H9 (cell line): ENCODE data around the gene ADSL. TPM values are rescaled to one million over a fixed set of nuclear protein-coding genes. Genes with fewer than 3 reads are reported as not detected.

Experiments
- DNase-seq: peaks from one replicate; pipeline ENCODE4 v3.0.0-alpha.2; 2017
- H2AFZ ChIP-seq: one replicate; pipeline ENCODE4 v1.6.1; 2013; ENCODE audit warnings: mild to moderate bottlenecking, low read length, control low read depth, moderate library complexity
- H2AK5ac ChIP-seq: 2 replicates; pipeline ENCODE4 v1.6.1; 2013; ENCODE audit warnings: low read length, control low read depth, mixed read lengths; ENCODE audit not compliant: insufficient read length
- H2BK120ac ChIP-seq: one replicate; pipeline ENCODE4 v1.6.1; 2013; ENCODE audit warnings: low read depth, mild to moderate bottlenecking, low read length, control low read depth, inconsistent platforms; ENCODE audit not compliant: poor library complexity, severe bottlenecking
- H2BK12ac ChIP-seq: 2 replicates; pipeline ENCODE4 v1.6.1; 2013; ENCODE audit warnings: low read length, control low read depth, mixed read lengths, low read depth; ENCODE audit not compliant: insufficient read length
- H2BK15ac ChIP-seq: 2 replicates; pipeline ENCODE4 v1.6.1; 2013; ENCODE audit warnings: low read depth, low read length, control low read depth
- H2BK20ac ChIP-seq: one replicate; pipeline ENCODE4 v1.6.1; 2013; ENCODE audit warnings: low read depth, mild to moderate bottlenecking, low read length, control low read depth, inconsistent platforms; ENCODE audit not compliant: poor library complexity, severe bottlenecking
- H2BK5ac ChIP-seq: 2 replicates; pipeline ENCODE4 v1.6.1; 2013; ENCODE audit warnings: low read length, control low read depth, mixed read lengths; ENCODE audit not compliant: insufficient read length
- H3K14ac ChIP-seq: 2 replicates; pipeline ENCODE4 v1.6.1; 2013; ENCODE audit warnings: low read length, control low read depth; ENCODE audit not compliant: insufficient read depth
- H3K18ac ChIP-seq: 2 replicates; pipeline ENCODE4 v1.6.1; 2013; ENCODE audit warnings: low read depth, mild to moderate bottlenecking, mixed read lengths, low read length, control low read depth; ENCODE audit not compliant: insufficient read length
- H3K23ac ChIP-seq: 2 replicates; pipeline ENCODE4 v1.6.1; 2013; ENCODE audit warnings: low read length, control low read depth, mixed read lengths, low read depth; ENCODE audit not compliant: insufficient read length
- H3K23me2 ChIP-seq: 2 replicates; pipeline ENCODE4 v1.6.1; 2013; ENCODE audit warnings: low read depth, mild to moderate bottlenecking, mixed read lengths, low read length, control low read depth; ENCODE audit not compliant: insufficient read length, poor library complexity, severe bottlenecking
- H3K27ac ChIP-seq: 2 replicates; pipeline ENCODE4 v1.5.1; 2013; ENCODE audit warnings: low read length, control low read depth, mixed read lengths, low read depth; ENCODE audit not compliant: insufficient read length
- H3K27me3 ChIP-seq: 2 replicates; pipeline ENCODE4 v1.6.1; 2013; ENCODE audit warnings: low read length, control low read depth, inconsistent platforms; ENCODE audit not compliant: insufficient read depth
- H3K4ac ChIP-seq: 2 replicates; pipeline ENCODE4 v1.6.1; 2013; ENCODE audit warnings: low read depth, mild to moderate bottlenecking, control low read depth, inconsistent platforms, low read length, moderate library complexity
- H3K4me1 ChIP-seq: 2 replicates; pipeline ENCODE4 v1.6.1; 2013; ENCODE audit warnings: low read length, control low read depth, inconsistent platforms; ENCODE audit not compliant: insufficient read depth
- H3K4me2 ChIP-seq: 2 replicates; pipeline ENCODE4 v1.6.1; 2013; ENCODE audit warnings: low read length, control low read depth, mixed read lengths; ENCODE audit not compliant: insufficient read length, insufficient read depth
- H3K56ac ChIP-seq: 2 replicates; pipeline ENCODE4 v1.6.1; 2013; ENCODE audit warnings: low read depth, mild to moderate bottlenecking, mixed read lengths, low read length, control low read depth; ENCODE audit not compliant: insufficient read length
- H3K79me1 ChIP-seq: 2 replicates; pipeline ENCODE4 v1.6.1; 2013; ENCODE audit warnings: low read depth, mild to moderate bottlenecking, moderate library complexity, low read length, control low read depth, inconsistent platforms; ENCODE audit not compliant: insufficient read depth, poor library complexity, severe bottlenecking
- H3K79me2 ChIP-seq: 2 replicates; pipeline ENCODE4 v1.6.1; 2013; ENCODE audit warnings: low read length, control low read depth, inconsistent platforms; ENCODE audit not compliant: insufficient read depth
- H3K9ac ChIP-seq: 2 replicates; pipeline ENCODE4 v1.6.1; 2013; ENCODE audit warnings: low read length, control low read depth, mixed read lengths; ENCODE audit not compliant: insufficient read length; ENCODE audit errors: extremely low read depth
- H3K9me3 ChIP-seq: one replicate; pipeline ENCODE4 v1.6.1; 2013; ENCODE audit warnings: low read depth, low read length, inconsistent platforms; ENCODE audit not compliant: control insufficient read depth
- H3T11ph ChIP-seq: one replicate; pipeline ENCODE4 v1.6.1; 2013; ENCODE audit warnings: mild to moderate bottlenecking, low read length, control low read depth, inconsistent platforms
- H4K20me1 ChIP-seq: one replicate; pipeline ENCODE4 v1.6.1; 2013; ENCODE audit not compliant: control insufficient read depth, insufficient read length, insufficient read depth
- H4K5ac ChIP-seq: 2 replicates; pipeline ENCODE4 v1.6.1; 2013; ENCODE audit warnings: low read depth, mild to moderate bottlenecking, mixed read lengths, low read length, control low read depth; ENCODE audit not compliant: insufficient read length
- H4K8ac ChIP-seq: replicated peaks from 2 replicates; pipeline ENCODE4 v1.6.1; 2013; ENCODE audit warnings: low read length, control low read depth, mixed read lengths, low read depth; ENCODE audit not compliant: insufficient read length
- H4K91ac ChIP-seq: 2 replicates; pipeline ENCODE4 v1.6.1; 2013; ENCODE audit warnings: low read depth, mild to moderate bottlenecking, moderate library complexity, mixed read lengths, low read length, control low read depth; ENCODE audit not compliant: insufficient read length
- H3K27ac Mint-ChIP-seq, 3 experiments: 2 replicates in 2 of 3; 3 replicates in 1 of 3; pipeline ENCODE4 v1.8.0; 2020 to 2021; ENCODE audit warnings: mixed read lengths in 3 of 3, mild to moderate bottlenecking in 1 of 3, moderate library complexity in 1 of 3
- H3K27me3 Mint-ChIP-seq: 2 replicates; pipeline ENCODE4 v1.8.0; 2021; ENCODE audit warnings: low read depth, mild to moderate bottlenecking, moderate library complexity, mixed read lengths
- H3K36me3 Mint-ChIP-seq, 3 experiments: 2 replicates in 2 of 3; 3 replicates in 1 of 3; pipeline ENCODE4 v1.8.0; 2020 to 2021; ENCODE audit warnings: low read depth in 3 of 3, mixed read lengths in 3 of 3; ENCODE audit not compliant: insufficient read depth in 1 of 3
- H3K4me1 Mint-ChIP-seq, 2 experiments: 2 replicates each; pipeline ENCODE4 v1.8.0; 2020; ENCODE audit warnings: mixed read lengths in 2 of 2
- H3K4me3 Mint-ChIP-seq, 2 experiments: 2 replicates in 1 of 2; 3 replicates in 1 of 2; pipeline ENCODE4 v1.8.0; 2020 to 2021; ENCODE audit warnings: mild to moderate bottlenecking in 2 of 2, mixed read lengths in 2 of 2, moderate library complexity in 1 of 2
- H3K9me3 Mint-ChIP-seq, 2 experiments: 2 replicates in 1 of 2; 3 replicates in 1 of 2; pipeline ENCODE4 v1.8.0; 2020; ENCODE audit warnings: mild to moderate bottlenecking in 2 of 2, mixed read lengths in 2 of 2, moderate library complexity in 1 of 2
- WGBS: extraction: QIAGEN DNeasy Blood & Tissue Kit; methylation state at CpG from one replicate; pipeline ENCODE4 v1.1.7; 2013; ENCODE audit warnings: missing lambda C conversion rate, low lambda C conversion rate, mixed read lengths; ENCODE audit not compliant: insufficient read length; ENCODE audit errors: extremely low coverage; 5-methylcytosine and 5-hydroxymethylcytosine counted together
- total RNA-seq: library from RNA; stranded (reverse); gene quantifications from 2 replicates; pipeline ENCODE4 v1.2.1, GENCODE V29; 2021
- TF ChIP-seq, protein P1 (sequence below): fragments of 200-600 bp; sonication (generic); conservative IDR thresholded peaks from 3 replicates; pipeline ENCODE4 v1.8.0; 2021; ENCODE audit warnings: antibody characterized with exemption, mild to moderate bottlenecking

ADSL gene
- total RNA-seq, 1 experiment from 2014 or later = 175 TPM

DNA sequence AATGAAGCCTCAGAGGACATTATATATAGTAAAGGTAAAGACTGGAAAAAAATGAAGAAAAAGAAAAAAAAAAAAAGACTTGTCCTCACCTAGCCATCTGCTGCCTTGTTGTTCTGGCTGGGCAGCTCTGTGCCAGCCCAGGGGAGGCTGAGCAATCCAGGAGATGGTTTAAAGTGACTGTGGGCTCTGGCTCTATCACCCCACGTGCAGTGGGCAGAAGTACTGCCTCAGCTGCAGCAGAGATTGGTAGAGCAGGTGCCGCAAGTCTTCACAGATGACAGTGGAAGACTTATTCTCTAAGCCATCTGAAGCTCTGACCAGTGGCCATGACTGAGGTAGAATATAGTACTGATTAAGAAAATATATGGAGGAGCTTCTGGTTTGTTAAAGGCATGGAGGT, 86.3 kb downstream of the ADSL start:
- Histone ChIP-seq H3K9ac (no peak overlapping the region), H3K4me2 (no peak overlapping the region), H3T11ph (no peak overlapping the region), H2BK15ac (no peak overlapping the region), H3K23me2 (no peaks in the 10 kb centered on the region), H4K5ac (no peak overlapping the region), H3K27me3 (no peaks in the 10 kb centered on the region), H4K20me1 (no peaks in the 10 kb centered on the region), H2BK12ac (no peak overlapping the region), H2BK20ac (no peak overlapping the region), H3K79me2 (no peaks in the 10 kb centered on the region), H3K9me3 (no peaks in the 10 kb centered on the region), H3K18ac (no peak overlapping the region), H3K4me1 (no peaks in the 10 kb centered on the region), H4K8ac (no peak overlapping the region), H2AFZ (no peak overlapping the region), H3K4ac (no peak overlapping the region), H2BK120ac (no peak overlapping the region), H3K79me1 (no peaks in the 10 kb centered on the region), H3K23ac (no peak overlapping the region), H3K14ac (no peak overlapping the region), H4K91ac (no peak overlapping the region), H2AK5ac (no peak overlapping the region), H3K27ac (no peak overlapping the region), H2BK5ac (no peak overlapping the region), H3K56ac (no peak overlapping the region)
- H3K4me1 Mint-ChIP-seq = peaks cover 14 to 21% of the 10 kb centered on the region in 2 experiments
- peaks cover 12 to 33% (median 27%) of the 10 kb centered on the region in 3 experiments; a peak in 6 of 7 replicates for H3K36me3 Mint-ChIP-seq
- H3K27me3 Mint-ChIP-seq = no peaks in the 10 kb centered on the region
- TF ChIP-seq, protein P1, sequence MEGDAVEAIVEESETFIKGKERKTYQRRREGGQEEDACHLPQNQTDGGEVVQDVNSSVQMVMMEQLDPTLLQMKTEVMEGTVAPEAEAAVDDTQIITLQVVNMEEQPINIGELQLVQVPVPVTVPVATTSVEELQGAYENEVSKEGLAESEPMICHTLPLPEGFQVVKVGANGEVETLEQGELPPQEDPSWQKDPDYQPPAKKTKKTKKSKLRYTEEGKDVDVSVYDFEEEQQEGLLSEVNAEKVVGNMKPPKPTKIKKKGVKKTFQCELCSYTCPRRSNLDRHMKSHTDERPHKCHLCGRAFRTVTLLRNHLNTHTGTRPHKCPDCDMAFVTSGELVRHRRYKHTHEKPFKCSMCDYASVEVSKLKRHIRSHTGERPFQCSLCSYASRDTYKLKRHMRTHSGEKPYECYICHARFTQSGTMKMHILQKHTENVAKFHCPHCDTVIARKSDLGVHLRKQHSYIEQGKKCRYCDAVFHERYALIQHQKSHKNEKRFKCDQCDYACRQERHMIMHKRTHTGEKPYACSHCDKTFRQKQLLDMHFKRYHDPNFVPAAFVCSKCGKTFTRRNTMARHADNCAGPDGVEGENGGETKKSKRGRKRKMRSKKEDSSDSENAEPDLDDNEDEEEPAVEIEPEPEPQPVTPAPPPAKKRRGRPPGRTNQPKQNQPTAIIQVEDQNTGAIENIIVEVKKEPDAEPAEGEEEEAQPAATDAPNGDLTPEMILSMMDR = no peak
- no peak overlapping the region for H3K4me3 Mint-ChIP-seq
- WGBS = no CpG with 5 or more reads among the region's 2 CpGs
- no peak overlapping the region; a peak in 1 of 7 replicates for H3K27ac Mint-ChIP-seq
- H3K9me3 Mint-ChIP-seq = no peaks in the 10 kb centered on the region
- DNase-seq = no peak
